DND-41 (cell line): Measurements from ENCODE around the gene KRTAP10-12.

Experiments
- ATAC-seq: fragments of 200-7000 bp; cut with Tn5 transposase; 3 replicates; pipeline ENCODE4 v1.9.1; 2021; ENCODE audit warnings: low read depth; ENCODE audit not compliant: insufficient read depth
- DNase-seq: peaks from one replicate; pipeline ENCODE4 v3.0.0-alpha.2; 2020
- H2AFZ ChIP-seq: 2 replicates; pipeline ENCODE4 v1.6.0; 2012; ENCODE audit warnings: low read depth, low read length
- H3K27ac ChIP-seq: 2 replicates; pipeline ENCODE4 v1.5.1; 2012; ENCODE audit warnings: low read length, inconsistent platforms
- H3K27me3 ChIP-seq: fragments of 200-600 bp; sonication (generic); 2 replicates; pipeline ENCODE4 v1.6.0; 2012; ENCODE audit warnings: low read length, mild to moderate bottlenecking, inconsistent platforms; ENCODE audit not compliant: insufficient read depth, poor library complexity
- H3K36me3 ChIP-seq: 2 replicates; pipeline ENCODE4 v1.5.1; 2012; ENCODE audit warnings: low read length, inconsistent platforms; ENCODE audit not compliant: insufficient read depth
- H3K4me1 ChIP-seq: 2 replicates; pipeline ENCODE4 v1.5.1; 2012; ENCODE audit warnings: mild to moderate bottlenecking, low read length; ENCODE audit not compliant: insufficient read depth
- H3K4me2 ChIP-seq: 2 replicates; pipeline ENCODE4 v1.6.0; 2012; ENCODE audit warnings: mild to moderate bottlenecking, moderate library complexity, low read length, inconsistent platforms; ENCODE audit not compliant: insufficient read depth
- H3K4me3 ChIP-seq, 2 experiments: fragments of 200-600 bp in 1 of 2; shearing (Covaris generic) in 1 of 2; 2 replicates each; pipeline ENCODE4 v1.5.1; 2012 to 2016; ENCODE audit warnings: inconsistent platforms in 2 of 2, low read length in 2 of 2, mild to moderate bottlenecking in 2 of 2, low read depth in 1 of 2, moderate library complexity in 1 of 2
- H3K79me2 ChIP-seq: 2 replicates; pipeline ENCODE4 v1.6.0; 2012; ENCODE audit warnings: low read length, inconsistent platforms; ENCODE audit not compliant: insufficient read depth
- H3K9ac ChIP-seq: 2 replicates; pipeline ENCODE4 v1.6.0; 2012; ENCODE audit warnings: low read depth, mild to moderate bottlenecking, inconsistent platforms, low read length, moderate library complexity
- H3K9me3 ChIP-seq: 2 replicates; pipeline ENCODE4 v1.5.1; 2012; ENCODE audit warnings: low read length, moderate library complexity, mild to moderate bottlenecking, inconsistent platforms; ENCODE audit not compliant: insufficient read depth, severe bottlenecking
- H4K20me1 ChIP-seq: 2 replicates; pipeline ENCODE4 v1.6.0; 2012; ENCODE audit warnings: low read length; ENCODE audit not compliant: insufficient read depth
- CTCF ChIP-seq: IDR thresholded peaks from 2 replicates; pipeline ENCODE4 v1.5.1; 2012; ENCODE audit warnings: borderline replicate concordance, low read length, moderate library complexity, mild to moderate bottlenecking; ENCODE audit not compliant: poor library complexity, severe bottlenecking; ENCODE audit errors: extremely low read depth
- EZH2 ChIP-seq: IDR thresholded peaks from 3 replicates; pipeline ENCODE4 v1.6.1; 2012; ENCODE audit warnings: borderline replicate concordance, low read depth, mild to moderate bottlenecking, moderate library complexity, low read length, inconsistent platforms; ENCODE audit not compliant: severe bottlenecking

The KRTAP10-12 gene

GRCh38 chr21:44729336-44730027 is 32.5 kb downstream of the KRTAP10-12 start:
- ATAC-seq, result no peak

GRCh38 chr21:44730028-44730395 is 33.0 kb downstream of the KRTAP10-12 start:
- no peak for ATAC-seq

More at GRCh38 chr21:44729336-44730027, 32.5 kb downstream of the KRTAP10-12 start:
- DNase-seq, result no peak
- Histone ChIP-seq H4K20me1 (no peaks in the 10 kb centered on the region), H3K4me1 (no peaks in the 10 kb centered on the region), H3K9me3 (no peaks in the 10 kb centered on the region), H3K36me3 (no peaks in the 10 kb centered on the region), H3K79me2 (no peaks in the 10 kb centered on the region), H3K27me3 (peaks cover 4% of the 10 kb centered on the region), H3K4me2 (no peak overlapping the region), H3K9ac (no peak overlapping the region), H3K27ac (no peak overlapping the region), H2AFZ (no peak overlapping the region), H3K4me3 (no peak overlapping the region)
- TF ChIP-seq EZH2 (no peak), CTCF (no peak)

GRCh38 chr21:44730951-44731579 is 34.1 kb downstream of the KRTAP10-12 start:
- no peak overlapping the region for H3K4me3 ChIP-seq
- peaks cover 2% of the 10 kb centered on the region for H3K9me3 ChIP-seq
- no peak overlapping the region for H3K27ac ChIP-seq
- ATAC-seq, result no peak
- no peak for DNase-seq
- no peak for TF ChIP-seq CTCF
- no peak for TF ChIP-seq EZH2
- H3K9ac ChIP-seq, result no peak overlapping the region
- H2AFZ ChIP-seq, result no peak overlapping the region
- no peaks in the 10 kb centered on the region for H3K4me1 ChIP-seq
- H4K20me1 ChIP-seq, result no peaks in the 10 kb centered on the region
- no peaks in the 10 kb centered on the region for H3K36me3 ChIP-seq
- peaks cover 4% of the 10 kb centered on the region for H3K27me3 ChIP-seq
- no peaks in the 10 kb centered on the region for H3K79me2 ChIP-seq
- H3K4me2 ChIP-seq, result no peak overlapping the region

More at GRCh38 chr21:44730028-44730395, 33.0 kb downstream of the KRTAP10-12 start:
- no peaks in the 10 kb centered on the region for H4K20me1 ChIP-seq
- no peak overlapping the region for H3K9ac ChIP-seq
- TF ChIP-seq EZH2 (no peak), CTCF (no peak)
- no peaks in the 10 kb centered on the region for H3K4me1 ChIP-seq
- H2AFZ ChIP-seq, result no peak overlapping the region
- H3K36me3 ChIP-seq, result no peaks in the 10 kb centered on the region
- H3K4me2 ChIP-seq, result no peak overlapping the region
- no peak for DNase-seq
- no peaks in the 10 kb centered on the region for H3K9me3 ChIP-seq
- no peak overlapping the region for H3K27ac ChIP-seq
- no peak overlapping the region for H3K4me3 ChIP-seq
- H3K27me3 ChIP-seq, result peaks cover 4% of the 10 kb centered on the region
- H3K79me2 ChIP-seq, result no peaks in the 10 kb centered on the region
